HT-29 (cell line): ENCODE data around the gene MDGA2. TPM values are rescaled to one million over a fixed set of nuclear protein-coding genes. Genes with fewer than 3 reads are reported as not detected.

Experiments
- DNase-seq: peaks from one replicate; pipeline ENCODE4 v3.0.0-alpha.2; 2015; ENCODE audit warnings: low spot score
- total RNA-seq: library from RNA; depleted of rRNA; stranded (reverse); fragments of >200 nt; shearing (Covaris generic); gene quantifications from 2 replicates; pipeline ENCODE4 v1.2.3, GENCODE V29; 2014

MDGA2 gene
- total RNA-seq, 1 experiment from 2014 or later, result not detected

DNA sequence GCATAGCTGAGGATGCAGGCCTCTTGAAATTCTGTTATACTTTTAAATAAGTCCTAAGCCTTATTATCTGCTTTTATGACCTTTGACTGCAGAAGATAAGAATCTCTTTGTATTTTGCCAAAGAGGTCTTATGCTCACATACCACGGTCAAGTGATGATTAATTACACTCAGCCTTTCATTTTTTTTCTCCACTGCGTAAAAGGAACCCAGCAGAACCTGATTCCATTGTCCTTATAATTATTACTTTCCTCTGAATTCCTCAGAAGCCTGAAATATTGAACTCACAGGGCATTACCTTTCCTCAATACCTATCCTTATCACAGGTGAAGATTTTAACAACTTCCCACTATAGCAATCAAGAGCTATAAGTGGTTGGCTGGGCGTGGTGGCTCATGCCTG lies 525.1 kb downstream of the MDGA2 start:
- no peak for DNase-seq

DNA sequence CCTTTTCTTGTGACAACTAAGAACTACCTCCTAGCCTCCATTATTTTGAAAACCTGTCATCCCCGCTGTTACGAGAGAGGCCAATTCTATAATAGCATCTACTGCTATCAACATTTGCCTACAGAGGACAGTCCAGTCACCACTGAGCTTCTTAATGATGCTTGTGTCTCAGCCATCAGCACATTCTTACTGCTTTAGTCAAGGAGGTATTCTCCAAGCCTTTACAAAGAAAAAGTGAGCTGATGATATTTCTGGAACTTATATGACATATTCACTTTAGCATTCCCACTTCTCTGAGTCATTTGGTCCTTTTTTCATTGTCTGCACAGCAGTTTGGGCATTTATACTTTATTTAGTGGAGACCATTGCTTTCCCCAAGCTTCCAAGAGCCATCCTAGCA lies 526.1 kb downstream of the MDGA2 start:
- DNase-seq, result no peak

DNA sequence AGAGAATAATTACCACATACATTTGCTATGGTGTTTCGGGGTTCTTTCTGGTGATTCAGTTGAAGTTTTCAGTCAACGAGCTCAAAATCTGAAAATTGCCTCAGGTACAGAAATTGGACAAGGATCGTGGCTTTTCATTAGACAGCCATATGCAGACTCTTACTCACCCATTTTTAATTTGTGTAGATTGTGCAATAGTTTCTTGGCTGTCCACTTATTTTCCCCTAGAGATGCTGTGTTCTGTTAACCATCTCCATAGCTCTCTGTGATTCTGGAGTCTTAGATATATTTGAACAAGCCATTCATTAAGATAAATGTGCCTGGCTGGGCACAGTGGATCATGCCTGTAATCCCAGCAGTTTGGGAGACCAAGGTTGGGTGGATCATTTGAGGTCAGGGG lies 526.7 kb downstream of the MDGA2 start:
- DNase-seq, result no peak

DNA sequence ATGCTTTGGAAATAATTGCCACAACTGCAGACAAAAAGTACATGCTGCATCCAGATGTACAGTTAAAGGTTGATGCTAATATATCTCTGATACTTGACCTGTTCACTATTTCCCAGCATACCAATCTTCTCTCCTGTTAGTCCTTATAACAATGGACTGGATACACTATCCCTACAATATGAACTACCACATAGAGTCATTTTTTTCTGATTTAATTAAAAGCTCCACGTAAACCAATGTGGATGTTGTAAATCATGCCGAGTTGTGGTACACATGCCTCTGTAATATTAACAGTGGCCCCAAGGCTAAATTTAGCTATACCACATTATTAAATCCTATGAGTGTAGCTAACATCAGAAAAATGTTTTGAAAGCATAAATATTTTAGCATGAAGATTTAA lies 554.8 kb downstream of the MDGA2 start:
- DNase-seq, result no peak

DNA sequence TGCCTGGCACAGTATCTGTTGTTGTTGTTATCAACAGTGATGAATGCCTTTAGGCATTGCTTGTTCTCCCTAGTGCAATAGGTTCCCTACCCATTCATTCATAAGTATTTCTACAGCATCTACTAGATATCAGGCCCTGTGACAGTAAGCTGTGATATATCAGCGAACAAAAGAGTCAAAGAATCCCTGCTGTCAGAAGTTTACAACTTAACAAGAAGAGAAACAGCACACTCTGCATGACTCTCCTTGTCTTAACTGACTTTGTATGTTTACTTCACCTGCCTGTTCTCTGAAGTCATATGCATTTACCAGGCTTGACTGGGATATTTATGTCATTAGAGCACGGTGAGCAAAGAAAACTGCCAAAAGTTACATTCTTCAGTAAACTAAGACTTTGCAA lies 571.6 kb downstream of the MDGA2 start:
- no peak for DNase-seq

DNA sequence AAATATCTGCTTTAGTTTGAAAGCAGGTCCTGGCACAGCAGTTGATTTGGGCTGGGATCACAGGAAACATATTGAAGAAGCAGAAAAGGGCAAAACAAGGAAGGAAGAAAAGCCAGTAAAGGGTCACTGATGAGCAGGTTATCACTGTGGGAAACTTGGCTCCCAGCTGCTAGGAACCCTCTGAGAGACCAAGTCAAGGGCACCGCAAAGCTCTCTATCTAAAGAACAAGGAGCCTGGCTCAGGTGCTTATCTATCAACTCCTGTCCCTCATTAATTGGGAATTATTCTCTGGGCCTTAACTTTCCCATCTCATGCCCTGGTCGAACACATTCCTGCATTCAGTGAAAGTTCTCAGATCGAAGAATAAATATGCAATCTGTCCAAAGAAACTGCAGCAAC lies 572.9 kb downstream of the MDGA2 start:
- DNase-seq, result no peak

DNA sequence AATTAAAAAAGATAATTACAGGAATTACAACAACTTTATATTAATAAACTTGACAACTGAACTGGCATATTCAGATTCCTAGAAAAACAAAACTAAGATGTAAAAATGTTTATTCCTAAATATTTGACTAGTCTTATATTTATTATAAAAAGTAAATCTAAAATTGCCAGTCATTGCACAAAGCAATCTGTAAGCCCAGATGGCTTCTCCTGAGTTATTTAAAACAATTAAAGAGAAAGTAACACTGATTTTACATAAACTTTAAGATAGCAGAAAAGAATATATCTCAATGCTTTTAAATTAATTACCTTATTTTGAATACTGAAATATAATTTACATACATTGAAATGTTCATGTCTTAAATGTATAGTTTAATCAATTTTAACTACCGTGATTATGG lies 589.7 kb downstream of the MDGA2 start:
- no peak for DNase-seq

DNA sequence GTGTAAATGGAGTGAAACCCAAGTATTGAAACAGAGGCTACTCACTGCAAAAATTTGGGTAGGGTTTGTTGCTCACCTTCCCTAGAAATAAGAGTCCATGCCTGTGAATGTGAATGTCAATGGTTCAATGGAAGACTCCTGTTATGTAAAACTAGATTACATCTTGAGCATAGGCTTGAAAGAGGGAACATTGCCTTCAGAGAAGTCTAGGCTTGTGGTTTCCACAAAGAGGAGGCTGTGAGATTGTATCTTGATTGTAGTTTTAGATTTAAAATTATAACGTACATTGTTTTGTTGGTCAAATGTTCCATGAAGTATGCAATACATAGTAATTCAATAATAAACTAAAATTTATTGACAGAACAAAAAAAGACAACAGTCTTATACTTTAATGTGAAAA lies 610.1 kb downstream of the MDGA2 start:
- no peak for DNase-seq

DNA sequence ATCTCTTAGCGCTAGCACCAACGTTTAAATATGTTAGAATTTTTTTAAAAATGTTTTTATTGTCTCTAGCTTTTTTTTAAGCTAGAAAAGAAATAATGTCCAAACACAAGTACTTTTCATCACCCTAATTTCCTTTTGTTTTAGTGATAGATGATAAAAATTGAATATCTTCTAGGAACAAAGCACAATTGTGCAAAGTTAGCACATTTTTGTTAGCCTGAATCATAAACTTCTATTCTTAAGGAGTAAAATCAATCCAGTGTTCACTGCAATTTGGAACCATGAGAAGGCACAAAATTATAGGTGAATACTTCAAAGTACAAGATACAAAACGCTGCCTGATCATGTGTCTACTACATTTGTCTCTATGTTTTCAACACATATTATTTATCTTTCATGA lies 615.4 kb downstream of the MDGA2 start:
- DNase-seq, result no peak

DNA sequence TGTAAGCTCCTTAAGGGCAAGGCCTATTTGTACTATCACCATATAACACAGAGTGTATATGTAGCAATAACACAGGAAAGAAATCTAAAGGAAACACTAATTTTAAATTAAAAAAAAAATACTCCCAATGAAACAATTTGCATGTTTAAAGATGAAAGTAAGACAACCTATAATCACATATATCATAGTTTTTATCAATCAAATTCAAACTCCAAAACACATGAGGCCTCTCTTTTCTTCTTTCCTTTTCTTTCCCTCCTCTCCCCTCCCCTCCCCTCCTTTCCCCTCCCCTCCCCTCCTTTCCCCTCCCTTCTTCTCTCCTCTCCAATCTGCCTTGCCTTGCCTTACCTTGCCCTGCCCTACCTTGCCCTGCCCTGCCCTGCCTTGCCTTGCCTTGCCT lies 618.0 kb downstream of the MDGA2 start:
- no peak for DNase-seq

DNA sequence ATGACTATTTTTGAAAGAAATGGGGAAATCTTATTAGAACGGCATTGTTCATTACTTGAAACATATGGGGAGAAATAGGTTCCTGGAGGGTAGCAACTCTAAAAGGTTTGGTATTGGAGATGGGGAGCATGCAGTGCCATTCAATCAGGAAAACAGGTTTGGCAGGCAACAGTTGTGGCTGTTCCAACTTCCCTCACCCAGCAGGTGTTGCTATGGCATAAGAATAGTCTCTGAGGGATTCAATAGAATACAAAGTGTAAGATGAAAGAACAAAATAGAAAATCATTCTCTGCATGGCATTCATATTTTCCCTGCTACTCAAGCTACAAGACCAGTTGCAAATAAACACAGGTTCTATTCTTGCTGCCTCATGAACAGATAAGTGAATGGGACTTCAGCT lies 630.6 kb downstream of the MDGA2 start:
- peak; percentile 33 for DNase-seq

DNA sequence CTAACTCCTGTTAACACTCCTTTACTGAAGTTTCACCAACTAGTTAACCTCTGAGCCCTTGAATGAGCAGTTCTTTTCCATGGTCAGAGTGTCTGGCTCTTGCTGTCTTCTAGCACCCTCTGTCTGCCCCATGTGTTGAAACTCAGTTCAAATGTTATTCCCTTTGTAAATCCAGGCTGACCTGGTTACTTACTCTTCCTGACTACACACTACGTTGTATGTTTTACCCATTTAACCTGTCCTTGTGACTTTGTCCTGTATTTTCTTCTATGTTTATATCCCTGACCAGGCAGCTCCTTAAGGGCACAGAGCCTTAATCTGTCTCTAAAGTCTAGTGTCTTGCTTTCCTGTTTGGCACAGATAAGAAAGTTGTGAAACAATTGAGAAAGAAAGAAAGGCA lies 634.9 kb downstream of the MDGA2 start:
- peak; percentile 16 for DNase-seq

DNA sequence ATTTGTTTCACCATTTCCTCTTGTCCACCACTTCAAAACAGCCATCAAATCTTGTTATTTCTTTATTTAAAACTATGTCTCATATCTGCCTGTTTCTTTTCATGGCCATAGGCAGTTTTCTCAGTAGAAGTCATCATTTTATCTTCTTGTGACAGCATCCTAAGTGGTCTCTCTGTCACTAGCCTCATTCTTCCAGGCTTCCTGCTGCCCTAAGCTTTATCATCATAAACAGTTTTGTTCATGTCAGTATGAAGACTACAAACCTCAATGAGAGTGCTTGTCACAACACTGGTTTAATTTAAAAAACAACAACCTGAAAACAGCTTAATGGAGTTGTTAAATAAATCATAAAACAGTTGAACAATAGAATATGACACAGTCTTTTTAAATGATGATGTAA lies 636.1 kb downstream of the MDGA2 start:
- no peak for DNase-seq

DNA sequence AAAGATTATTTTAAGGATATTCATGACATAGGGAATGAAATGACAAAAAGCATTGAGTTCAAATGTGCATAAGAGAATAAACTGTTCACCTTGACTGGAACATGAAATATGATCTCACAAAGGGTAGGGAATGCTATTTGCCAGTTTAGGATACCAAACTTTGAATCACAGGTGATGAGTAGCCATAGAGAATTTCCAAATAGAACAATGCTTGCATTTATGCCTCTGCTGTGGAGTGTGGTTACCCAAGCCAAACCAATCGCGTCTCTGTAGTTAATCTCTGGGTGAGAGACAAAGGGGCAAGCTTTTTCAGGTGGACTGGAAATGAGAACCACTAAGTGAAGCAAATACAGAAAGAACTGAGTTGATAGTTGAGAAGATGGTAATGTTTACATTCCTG lies 652.7 kb downstream of the MDGA2 start:
- no peak for DNase-seq

DNA sequence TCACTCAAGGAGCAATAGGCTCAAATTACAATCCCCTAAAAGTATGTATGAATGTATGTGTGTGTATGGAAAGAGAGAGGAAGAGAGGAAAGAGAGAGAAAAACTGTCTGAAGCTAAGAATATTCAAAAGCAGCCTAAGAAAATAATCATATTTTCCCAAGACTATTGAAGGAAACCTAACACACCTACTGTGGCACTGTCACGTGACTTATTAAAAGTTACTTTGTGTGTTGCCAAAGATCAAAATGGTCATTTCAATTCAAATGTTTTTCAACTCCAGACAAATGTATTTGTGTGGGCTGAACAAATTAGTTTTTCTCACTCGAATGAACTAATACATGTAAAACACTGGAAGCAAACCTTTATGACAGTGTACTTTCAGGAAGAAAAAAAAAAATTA lies 654.9 kb downstream of the MDGA2 start:
- DNase-seq, result no peak

DNA sequence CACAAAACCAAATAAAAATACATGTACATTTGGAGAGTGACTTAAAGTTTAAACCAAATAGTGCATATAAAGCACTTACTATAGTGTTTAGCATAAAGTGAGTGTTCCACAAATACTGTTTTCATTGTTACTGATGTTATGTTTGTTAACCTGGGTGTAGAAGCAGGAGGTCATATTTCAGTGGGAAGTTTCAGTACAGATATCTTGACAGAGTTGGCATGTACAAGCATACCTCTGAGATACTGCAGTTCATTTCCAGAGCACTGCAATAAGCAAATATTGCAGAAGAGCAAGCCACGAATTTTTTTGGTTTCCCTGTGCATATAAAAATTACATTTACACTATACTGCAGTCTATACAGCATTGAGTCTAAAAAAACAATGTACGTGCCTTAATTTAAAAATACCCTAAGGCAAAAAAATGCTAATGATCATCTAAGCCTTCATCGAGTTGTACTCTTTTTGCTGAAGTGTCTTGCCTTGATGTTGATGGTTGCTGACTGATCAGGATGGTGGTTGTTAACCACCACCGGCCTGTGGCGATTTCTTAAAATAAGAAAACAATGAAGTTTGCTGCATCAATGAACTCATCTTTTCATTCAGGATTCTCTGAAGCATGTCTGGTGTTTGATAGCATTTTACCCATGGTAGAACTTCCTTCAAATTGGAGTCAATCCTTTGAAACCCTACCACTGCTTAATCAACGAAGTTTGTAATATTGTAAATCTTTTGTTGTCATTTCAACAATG lies 662.7 kb downstream of the MDGA2 start:
- DNase-seq, result no peak

DNA sequence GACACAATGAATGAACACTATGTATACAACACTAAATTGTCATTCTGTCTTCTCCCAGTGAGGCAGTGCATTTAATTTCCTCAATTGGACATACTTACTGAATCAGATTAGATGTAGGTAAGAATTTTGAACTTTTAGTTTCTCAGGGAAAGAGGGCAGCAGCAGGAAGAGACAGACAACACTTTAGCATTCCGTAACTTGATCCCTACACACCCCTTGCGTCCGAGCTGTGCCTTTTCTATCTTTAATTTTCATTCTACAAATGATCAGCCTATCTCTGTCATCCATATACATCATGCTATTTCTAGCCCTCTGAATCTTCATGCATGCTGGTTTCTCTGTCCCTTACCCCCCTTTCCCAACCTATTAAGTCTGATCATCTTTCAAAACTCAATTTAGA lies 665.8 kb downstream of the MDGA2 start:
- DNase-seq, result no peak

DNA sequence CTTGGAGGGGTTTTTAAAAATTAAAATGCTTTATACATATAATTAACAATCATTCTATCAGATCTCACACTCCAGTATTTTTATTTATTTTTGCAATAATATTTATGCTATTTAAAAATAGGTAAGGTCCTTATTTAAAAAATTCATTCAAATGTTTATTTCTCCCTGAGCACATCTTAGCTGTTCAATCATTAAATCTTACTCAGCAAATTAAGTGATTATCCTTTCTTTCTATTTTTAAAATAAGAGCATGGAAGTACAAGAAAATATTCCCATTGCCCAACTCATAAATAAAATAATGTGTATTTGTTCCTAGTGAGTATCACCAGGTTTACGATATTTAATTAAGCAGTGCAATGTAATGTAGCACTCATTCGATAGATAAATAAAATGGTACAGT lies 666.7 kb downstream of the MDGA2 start:
- no peak for DNase-seq

DNA sequence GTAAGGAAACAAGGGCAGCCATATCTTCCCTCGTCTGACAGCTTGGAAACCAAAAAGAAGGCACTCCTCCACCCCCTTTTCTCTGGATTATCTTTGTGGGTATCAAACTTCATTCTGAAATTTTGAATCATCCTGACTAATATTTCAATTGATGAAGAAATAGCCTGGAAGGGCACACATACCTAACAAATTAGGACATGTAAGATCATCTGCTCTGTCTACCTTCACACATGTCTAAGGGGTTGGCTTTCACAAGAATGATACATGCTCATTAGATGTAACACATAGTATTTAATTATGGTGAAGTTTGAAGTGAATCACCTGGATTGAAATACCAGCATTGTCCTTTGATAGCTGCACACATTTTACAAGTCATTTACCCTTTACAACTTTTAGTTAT lies 675.7 kb downstream of the MDGA2 start:
- DNase-seq, result no peak

DNA sequence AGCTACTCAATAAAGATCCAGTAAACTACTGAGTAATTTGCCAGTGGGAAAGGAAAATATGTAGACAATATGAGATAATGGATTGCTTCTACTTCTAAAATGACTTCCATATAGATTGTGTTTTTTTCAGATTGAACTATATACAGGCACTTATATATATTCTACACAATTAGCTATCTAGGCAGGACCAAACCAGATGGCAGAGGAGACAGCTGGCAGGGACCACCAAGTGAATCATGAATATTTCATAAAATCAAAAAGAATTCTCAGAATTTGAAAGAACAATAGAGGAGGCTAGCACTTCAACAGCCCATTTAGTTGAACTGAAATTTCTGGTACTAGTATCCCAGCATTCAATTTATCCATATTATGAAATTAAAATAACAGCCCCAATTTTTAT lies 685.8 kb downstream of the MDGA2 start:
- no peak for DNase-seq

DNA sequence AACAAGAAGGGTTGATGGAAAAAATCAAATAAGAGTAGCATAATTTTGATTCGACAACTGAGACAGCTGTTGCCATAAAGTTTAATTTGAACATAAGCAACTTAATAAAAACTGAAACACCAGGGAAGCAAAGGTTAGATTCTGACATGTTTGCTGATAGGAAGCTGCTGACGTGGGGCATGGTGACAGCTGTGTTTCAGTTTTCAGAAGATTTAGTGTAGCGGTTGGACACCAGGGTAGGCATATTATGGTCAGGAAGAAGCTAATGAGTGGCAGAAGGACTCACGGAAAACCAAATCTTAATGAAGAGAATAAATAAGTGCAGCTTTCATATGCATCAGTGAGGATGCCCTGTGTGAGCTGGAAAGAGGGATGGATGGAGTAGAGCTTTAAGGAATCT lies 687.1 kb downstream of the MDGA2 start:
- no peak for DNase-seq

DNA sequence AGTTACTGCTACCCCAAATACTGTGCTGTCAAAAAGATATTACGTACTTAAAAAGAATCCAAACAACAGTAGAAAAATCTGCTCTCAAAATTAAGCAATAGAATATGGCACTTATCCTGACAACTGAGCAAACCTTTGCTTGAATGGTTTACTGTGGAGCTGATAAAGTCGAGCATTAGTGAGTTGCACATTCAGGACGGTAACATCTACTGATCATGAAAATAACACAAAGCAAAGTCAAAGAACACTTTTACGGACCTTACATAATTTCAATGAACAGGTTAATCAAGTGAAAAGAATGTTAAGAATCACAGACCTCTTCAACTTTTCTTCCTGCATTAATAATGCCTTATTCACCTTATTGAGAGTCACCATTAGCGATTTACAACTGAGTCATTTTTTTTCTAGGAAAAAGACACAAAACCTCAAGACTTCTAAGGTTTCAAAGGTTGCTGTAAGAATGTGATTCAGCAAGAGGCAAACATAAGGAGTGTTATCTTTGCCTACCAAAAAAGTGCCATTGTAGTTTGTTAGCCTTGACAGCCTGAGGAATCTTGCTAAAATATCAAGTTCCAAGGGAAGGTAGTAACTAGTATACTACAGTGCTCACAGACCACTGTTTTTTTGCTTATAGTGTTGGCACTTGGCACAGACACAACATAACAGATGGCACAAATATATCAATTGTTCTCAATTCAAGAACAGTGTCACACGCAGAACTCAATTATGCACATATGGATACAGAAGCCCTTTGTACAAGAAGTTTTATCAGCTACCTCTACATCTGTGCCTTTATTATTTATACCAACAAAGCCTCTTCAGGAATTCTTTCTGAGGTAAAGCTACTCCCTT lies 689.6 kb downstream of the MDGA2 start:
- DNase-seq, result no peak

DNA sequence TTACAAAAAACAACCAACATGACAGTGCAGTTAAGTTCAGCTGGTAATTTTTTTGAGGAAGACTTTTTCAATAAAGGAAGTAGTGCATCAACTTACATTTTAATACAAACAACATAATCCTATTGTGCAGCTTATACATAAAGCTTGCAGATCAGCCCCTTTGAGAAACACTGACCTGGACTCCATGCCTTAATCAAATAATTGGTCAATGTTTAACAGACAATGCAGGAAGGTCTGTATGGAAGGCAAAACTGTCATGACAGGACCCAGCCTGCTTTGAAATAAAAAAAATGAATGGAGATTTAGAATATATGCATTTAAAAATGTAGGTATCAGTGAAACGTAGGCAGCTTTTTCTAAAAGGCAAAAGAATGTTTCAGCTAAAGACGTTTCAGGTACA lies 702.1 kb downstream of the MDGA2 start:
- no peak for DNase-seq
